GM12878 (cell line): ENCODE data around the gene UGGT1. TPM values are rescaled to one million over a fixed set of nuclear protein-coding genes. Genes with fewer than 3 reads are reported as not detected.

Experiments
- ATAC-seq: fragments of 200-7000 bp; cut with Tn5 transposase; 3 replicates; pipeline ENCODE4 v1.9.1; 2020; ENCODE audit warnings: mild to moderate bottlenecking, moderate library complexity
- BruUV-seq: library from RNA; stranded (reverse); fragments of 400-500 nt; replicated peaks from 2 replicates; lab custom pipeline; 2021; lab: Mats Ljungman, UMichigan
- CTCF ChIA-PET: fragments of 300-600 bp; sonication (Branson Sonifier 250); formaldehyde crosslinking; extraction: SDS; loops from one replicate; lab custom pipeline; 2021; ENCODE audit warnings: inconsistent platforms; lab: Yijun Ruan, JAX
- POLR2A ChIA-PET: fragments of 350-600 bp; formaldehyde crosslinking; extraction: SDS; loops from one replicate; lab custom pipeline; 2021; ENCODE audit warnings: inconsistent platforms; lab: Charles Lee
- RAD21 ChIA-PET: fragments of 300-600 bp; sonication (Branson Sonifier 250); formaldehyde crosslinking; loops from one replicate; lab custom pipeline; 2023; ENCODE audit warnings: antibody characterized with exemption; ENCODE audit not compliant: unreplicated experiment; lab: Charles Lee
- SMC1A ChIA-PET: fragments of 300-600 bp; sonication (Branson Sonifier 250); formaldehyde crosslinking; loops from one replicate; lab custom pipeline; 2023; ENCODE audit not compliant: unreplicated experiment, uncharacterized antibody; lab: Charles Lee
- DNase-seq: peaks from one replicate; pipeline ENCODE4 v3.0.0-alpha.2; 2011; ENCODE audit warnings: low read depth, low spot score
- FAIRE-seq: peaks from 3 replicates; lab custom pipeline; 2011; peaks lifted over from hg19 to GRCh38; lab: Jason Lieb, UNC
- H2AFZ ChIP-seq: 2 replicates; pipeline ENCODE4 v1.6.0; 2011; ENCODE audit warnings: low read depth, low read length, control low read depth; ENCODE audit not compliant: control insufficient read depth
- H3K27ac ChIP-seq: 2 replicates; pipeline ENCODE4 v1.5.1; 2011; ENCODE audit warnings: control low read depth; ENCODE audit not compliant: control insufficient read depth, insufficient read depth
- H3K27me3 ChIP-seq, 2 experiments: replicated peaks in 1 of 2; 2 replicates each; pipeline versions ENCODE4 v1.6.0 to v1.6.1; 2011; ENCODE audit warnings: low read length in 1 of 2; ENCODE audit not compliant: control insufficient read depth in 2 of 2, insufficient read depth in 2 of 2
- H3K36me3 ChIP-seq, 2 experiments: 2 replicates each; pipeline ENCODE4 v1.5.1; 2011; ENCODE audit warnings: low read length in 1 of 2; ENCODE audit not compliant: control insufficient read depth in 2 of 2, insufficient read depth in 2 of 2
- H3K4me1 ChIP-seq: 2 replicates; pipeline ENCODE4 v1.6.1; 2011; ENCODE audit warnings: mild to moderate bottlenecking, low read length, moderate library complexity, mixed read lengths; ENCODE audit not compliant: control insufficient read depth, insufficient read depth
- H3K4me2 ChIP-seq: 2 replicates; pipeline ENCODE4 v1.6.0; 2011; ENCODE audit warnings: control low read depth; ENCODE audit not compliant: control insufficient read depth, insufficient read depth
- H3K4me3 ChIP-seq: fragments of 200-600 bp; sonication (generic); 2 replicates; pipeline ENCODE4 v1.5.1; 2016
- H3K79me2 ChIP-seq: 2 replicates; pipeline ENCODE4 v1.6.0; 2011; ENCODE audit warnings: low read length; ENCODE audit not compliant: control insufficient read depth, insufficient read depth
- H3K9ac ChIP-seq: 2 replicates; pipeline ENCODE4 v1.8.0; 2011; ENCODE audit warnings: low read length, control low read depth, mixed read lengths; ENCODE audit not compliant: control insufficient read depth, insufficient read depth
- H3K9me3 ChIP-seq: replicated peaks from 3 replicates; pipeline ENCODE4 v1.5.1; 2011; ENCODE audit warnings: mild to moderate bottlenecking, low read length; ENCODE audit not compliant: control insufficient read depth, insufficient read depth
- H4K20me1 ChIP-seq: 2 replicates; pipeline ENCODE4 v1.6.0; 2011; ENCODE audit not compliant: control insufficient read depth, insufficient read depth
- BCLAF1 ChIP-seq: fragments of 450-650 bp; IDR thresholded peaks from 2 replicates; pipeline ENCODE4 v1.6.1; 2017; ENCODE audit warnings: antibody characterized with exemption, mild to moderate bottlenecking, moderate library complexity
- CHD4 ChIP-seq: fragments of 200-600 bp; sonication (generic); IDR thresholded peaks from 2 replicates; pipeline ENCODE4 v1.6.1; 2016; ENCODE audit warnings: mild to moderate bottlenecking
- CTCF ChIP-seq, 3 experiments: IDR thresholded peaks in 2 of 3; conservative IDR thresholded peaks in 1 of 3; 2 replicates each; pipeline ENCODE4 v1.5.1; 2011; ENCODE audit warnings: low read depth in 3 of 3, low read length in 3 of 3, mild to moderate bottlenecking in 3 of 3, control low read depth in 2 of 3, moderate library complexity in 2 of 3, inconsistent platforms in 1 of 3, mixed read lengths in 1 of 3; ENCODE audit not compliant: control insufficient read depth in 2 of 3, insufficient read depth in 1 of 3; ENCODE audit errors: extremely low read depth in 1 of 3
- EZH2 ChIP-seq: IDR thresholded peaks from 2 replicates; pipeline ENCODE4 v1.6.1; 2012; ENCODE audit warnings: low read depth, mild to moderate bottlenecking, control low read depth, inconsistent platforms, low read length, borderline replicate concordance; ENCODE audit not compliant: control insufficient read depth
- NR2C2 ChIP-seq: IDR thresholded peaks from 2 replicates; pipeline ENCODE4 v1.6.1; 2011; ENCODE audit warnings: borderline replicate concordance, low read depth; ENCODE audit not compliant: control insufficient read depth, insufficient read length
- RAD21 ChIP-seq: IDR thresholded peaks from 2 replicates; pipeline ENCODE4 v1.6.1; 2011; ENCODE audit warnings: mild to moderate bottlenecking, low read depth, low read length, moderate library complexity; ENCODE audit not compliant: insufficient read depth
- RELB ChIP-seq: fragments of 450-650 bp; IDR thresholded peaks from 2 replicates; pipeline ENCODE4 v1.6.1; 2017; ENCODE audit warnings: low read depth, mild to moderate bottlenecking, moderate library complexity
- ZNF207 ChIP-seq: fragments of 450-650 bp; IDR thresholded peaks from 2 replicates; pipeline ENCODE4 v1.6.1; 2014; ENCODE audit warnings: antibody characterized with exemption, mild to moderate bottlenecking, borderline replicate concordance
- ZZZ3 ChIP-seq: IDR thresholded peaks from 2 replicates; pipeline ENCODE4 v1.6.1; 2011; ENCODE audit warnings: low read depth; ENCODE audit not compliant: control insufficient read depth, insufficient read length
- WGBS: methylation state at CpG from one replicate; pipeline ENCODE4 v1.1.6; 2016; ENCODE audit warnings: low lambda C conversion rate; ENCODE audit not compliant: insufficient replicate concordance, insufficient coverage; ENCODE audit errors: missing lambda C conversion rate; 5-methylcytosine and 5-hydroxymethylcytosine counted together
- in situ Hi-C: fragments of 300-500 bp; cut with MboI; formaldehyde crosslinking; loops from 9 replicates; pipeline ENCODE4 v1.14.3; 2018; ENCODE audit warnings: mixed read lengths
- intact Hi-C: fragments of 100-400 bp; cut with micrococcal nuclease; formaldehyde crosslinking; loops from one replicate; pipeline ENCODE4 v1.14.2; 2022; ENCODE audit not compliant: unreplicated experiment
- polyA plus RNA-seq, 11 experiments: library from polyadenylated mRNA; depleted of rRNA in 4 of 11; unstranded in 6 of 11; stranded (reverse) in 5 of 11; fragments of >200 nt; fragmentation: Nextera tagmentation in 4 of 11; fragmentation: Illumina TruSeq in 1 of 11; extraction: Ambion mirVana in 4 of 11; extraction: Trizol in 1 of 11; gene quantifications; 1 replicate in 1 of 11; 2 replicates in 10 of 11; pipeline versions ENCODE4 v1.2.1 to v1.2.3, GENCODE V29; 2011 to 2016; ENCODE audit warnings: inconsistent platforms in 2 of 11, missing spikeins in 2 of 11, low read depth in 1 of 11
- total RNA-seq, 4 experiments: library from RNA; depleted of rRNA in 3 of 4; stranded (reverse); fragments of >200 nt in 3 of 4; fragmentation: Illumina TruSeq in 1 of 4; extraction: Trizol in 1 of 4; gene quantifications; 2 replicates each; pipeline versions ENCODE4 v1.2.1 to v1.2.3, GENCODE V29; 2013 to 2021
- TF ChIP-seq, protein P1 (sequence below): IDR thresholded peaks from 2 replicates; pipeline ENCODE4 v1.6.1; 2012; ENCODE audit warnings: low read length, inconsistent platforms

Gene UGGT1
- total and polyA plus RNA-seq, 10 of the 15 experiments (the other 5 are each of a cell fraction or from before 2014, with no cell fraction given), result 4.1 to 49.8 (median 28.5) TPM

DNA sequence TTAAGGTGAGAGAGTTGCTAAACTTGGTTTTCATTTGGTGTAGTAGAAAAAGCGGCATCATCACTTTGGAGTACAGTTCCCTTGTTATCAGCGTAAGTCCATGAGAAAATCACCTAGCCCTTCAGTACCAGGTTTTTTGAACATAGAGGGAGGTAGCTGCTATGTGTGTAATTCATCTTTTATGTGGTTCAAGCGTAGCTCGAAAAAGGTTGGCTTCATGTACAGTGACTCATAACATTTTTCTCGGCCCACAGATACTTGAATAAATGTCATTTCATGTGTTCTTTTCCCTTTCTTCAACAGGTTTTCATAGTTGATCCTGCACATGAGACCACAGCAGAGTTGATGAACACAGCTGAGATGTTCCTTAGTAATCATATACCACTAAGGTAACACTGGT lies 43.6 kb downstream of the UGGT1 start (continued):
- TF ChIP-seq CTCF (IDR thresholded peaks at IDR 0.05 in 2 of 3, conservative IDR thresholded peaks at IDR 0.05 in 1 of 3; ENCODE audit: control insufficient read depth in 2 of 3, extremely low read depth in 1 of 3, insufficient read depth in 1 of 3, low read depth in 3 of 3, low read length in 3 of 3) (no peak), BCLAF1 (no peak), RAD21 (no peak)
- TF ChIP-seq, all 136 proteins: peak for 0

DNA sequence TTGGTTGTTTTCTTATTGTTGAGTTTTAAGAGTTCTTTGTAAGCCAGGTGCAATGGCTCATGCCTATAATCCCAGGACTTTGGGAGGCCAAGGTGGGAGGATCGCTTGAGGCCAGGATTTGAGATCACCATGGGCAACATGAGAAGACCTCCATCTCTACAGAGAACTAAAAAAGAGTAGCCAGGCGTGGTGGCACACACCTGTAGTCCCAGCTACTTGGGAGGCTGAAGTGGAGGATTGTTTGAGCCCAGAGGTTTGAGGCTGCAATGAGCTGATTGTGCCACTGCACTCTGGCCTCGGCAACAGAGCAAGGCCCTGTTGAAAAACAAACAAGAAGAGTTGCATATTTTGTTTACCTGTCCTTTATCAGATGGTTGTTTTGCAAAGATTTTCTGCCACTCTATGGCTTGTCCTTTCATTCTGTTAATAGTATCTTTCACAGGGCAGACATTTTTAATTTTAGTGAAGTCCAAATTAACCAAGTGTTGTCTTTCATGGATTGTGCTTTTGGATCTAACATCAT lies 46.2 kb downstream of the UGGT1 start:
- no peak for TF ChIP-seq BCLAF1
- no peak for TF ChIP-seq CHD4
- no peak for TF ChIP-seq ZZZ3
- no peak for TF ChIP-seq RELB
- TF ChIP-seq NR2C2, result no peak
- no peak for TF ChIP-seq ZNF207
- TF ChIP-seq, protein P1, sequence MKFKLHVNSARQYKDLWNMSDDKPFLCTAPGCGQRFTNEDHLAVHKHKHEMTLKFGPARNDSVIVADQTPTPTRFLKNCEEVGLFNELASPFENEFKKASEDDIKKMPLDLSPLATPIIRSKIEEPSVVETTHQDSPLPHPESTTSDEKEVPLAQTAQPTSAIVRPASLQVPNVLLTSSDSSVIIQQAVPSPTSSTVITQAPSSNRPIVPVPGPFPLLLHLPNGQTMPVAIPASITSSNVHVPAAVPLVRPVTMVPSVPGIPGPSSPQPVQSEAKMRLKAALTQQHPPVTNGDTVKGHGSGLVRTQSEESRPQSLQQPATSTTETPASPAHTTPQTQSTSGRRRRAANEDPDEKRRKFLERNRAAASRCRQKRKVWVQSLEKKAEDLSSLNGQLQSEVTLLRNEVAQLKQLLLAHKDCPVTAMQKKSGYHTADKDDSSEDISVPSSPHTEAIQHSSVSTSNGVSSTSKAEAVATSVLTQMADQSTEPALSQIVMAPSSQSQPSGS, result no peak
- no peak for TF ChIP-seq EZH2
- ChIA-PET RAD21 (no interaction called here), POLR2A (no interaction called here), SMC1A (no interaction called here), CTCF (no interaction called here)
- no peak overlapping the region for H3K9ac ChIP-seq
- H3K79me2 ChIP-seq, result no peaks in the 10 kb centered on the region
- no peak for DNase-seq
- no peak for ATAC-seq
- 97% methylated on average over 3 of the region's 3 CpGs for WGBS
- H3K4me1 ChIP-seq, result no peaks in the 10 kb centered on the region
- H3K27ac ChIP-seq, result no peak overlapping the region
- no peaks in the 10 kb centered on the region for H4K20me1 ChIP-seq
- no peak overlapping the region for H3K4me3 ChIP-seq
- no peak overlapping the region for H3K4me2 ChIP-seq
- in situ Hi-C loops, result no loop called here
- no peak for FAIRE-seq
- no peak overlapping the region for H2AFZ ChIP-seq
- intact Hi-C loops, result no loop called here
- H3K9me3 ChIP-seq, result no peaks in the 10 kb centered on the region
- no peaks in the 10 kb centered on the region for H3K27me3 ChIP-seq
- peaks cover 12 to 32% of the 10 kb centered on the region in 2 experiments for H3K36me3 ChIP-seq
- BruUV-seq, result no TSS peak
